GM21360 (cell line): ENCODE measurements around the gene ADNP.

Source experiments
- ATAC-seq: cut with Tn5 transposase; IDR thresholded peaks from one replicate; pipeline ENCODE4 v1.9.1; 2021; ENCODE audit warnings: mild to moderate bottlenecking, moderate library complexity; ENCODE audit not compliant: unreplicated experiment

The ADNP gene

GRCh38 chr20:50874111-50874757 lies 57.0 kb downstream of the ADNP start:
- no peak for ATAC-seq

GRCh38 chr20:50873585-50873984 lies 57.7 kb downstream of the ADNP start:
- ATAC-seq, result no peak

GRCh38 chr20:50872560-50873425 lies 58.4 kb downstream of the ADNP start:
- no peak for ATAC-seq

- ATAC-seq, result no peak
These were observed 60.6 kb downstream of the ADNP start for GRCh38 chr20:50870561-50871161.

- ATAC-seq, result no peak
These were observed 62.4 kb downstream of the ADNP start for GRCh38 chr20:50868509-50869495.

GRCh38 chr20:50867805-50868204 lies 63.4 kb downstream of the ADNP start:
- ATAC-seq, result no peak

- ATAC-seq, result no peak
These were observed 64.4 kb downstream of the ADNP start for GRCh38 chr20:50866831-50867230.

GRCh38 chr20:50866036-50866685 lies 65.1 kb downstream of the ADNP start:
- no peak for ATAC-seq

- ATAC-seq, result no peak
These were observed 65.6 kb downstream of the ADNP start for GRCh38 chr20:50865591-50865990.

- ATAC-seq, result no peak
These were observed 66.1 kb downstream of the ADNP start for GRCh38 chr20:50865114-50865513.

GRCh38 chr20:50862546-50862945 lies 68.7 kb downstream of the ADNP start:
- ATAC-seq, result no peak

- ATAC-seq, result no peak
These were observed 70.2 kb downstream of the ADNP start for GRCh38 chr20:50861012-50861411.

- ATAC-seq, result no peak
These were observed 72.1 kb downstream of the ADNP start for GRCh38 chr20:50859161-50859560.

- ATAC-seq, result no peak
These were observed 72.7 kb downstream of the ADNP start for GRCh38 chr20:50858525-50858924.

- ATAC-seq, result no peak
These were observed 73.9 kb downstream of the ADNP start for GRCh38 chr20:50857348-50857747.

- no peak for ATAC-seq
These were observed 74.7 kb downstream of the ADNP start for GRCh38 chr20:50856475-50857041.

- no peak for ATAC-seq
These were observed 75.5 kb downstream of the ADNP start for GRCh38 chr20:50855498-50856474.

- ATAC-seq, result no peak
These were observed 76.6 kb downstream of the ADNP start for GRCh38 chr20:50854506-50855249.
